OCI-LY3 (cell line): ENCODE results near the gene SAMM50.

Experiments
- H2AFZ ChIP-seq: fragments of 200-600, 300-600 bp; shearing (Covaris generic); 2 replicates; pipeline ENCODE4 v1.6.0; 2014; ENCODE audit warnings: antibody characterized with exemption, low read depth, low read length
- H3K27ac ChIP-seq: fragments of 200-600, 300-600 bp; sonication (generic); 2 replicates; pipeline ENCODE4 v1.5.1; 2014; ENCODE audit warnings: mild to moderate bottlenecking, low read length, moderate library complexity, mixed read lengths
- H3K27me3 ChIP-seq: fragments of 200-600, 300-600 bp; sonication (generic); 2 replicates; pipeline ENCODE4 v1.6.1; 2014; ENCODE audit warnings: low read depth, low read length, mixed read lengths
- H3K36me3 ChIP-seq: fragments of 200-600, 300-600 bp; sonication (generic); replicated peaks from 2 replicates; pipeline ENCODE3; 2014; ENCODE audit warnings: low read depth, low read length, mixed read lengths
- H3K4me1 ChIP-seq: fragments of 300-600, 200-600 bp; sonication (generic); 2 replicates; pipeline ENCODE4 v1.6.1; 2014; ENCODE audit warnings: low read length, mixed read lengths
- H3K4me2 ChIP-seq: fragments of 200-600, 300-600 bp; sonication (generic); 2 replicates; pipeline ENCODE4 v1.6.1; 2014; ENCODE audit warnings: low read length, mixed read lengths
- H3K4me3 ChIP-seq: fragments of 300-600, 200-600 bp; sonication (generic); 2 replicates; pipeline ENCODE4 v1.5.1; 2014; ENCODE audit warnings: antibody characterized with exemption, mild to moderate bottlenecking, low read length, moderate library complexity
- H3K79me2 ChIP-seq: fragments of 300-600, 200-600 bp; shearing (Covaris generic); 2 replicates; pipeline ENCODE4 v1.6.1; 2014; ENCODE audit warnings: mild to moderate bottlenecking, low read length, mixed read lengths
- H3K9ac ChIP-seq: fragments of 300-600, 200-600 bp; shearing (Covaris generic); 2 replicates; pipeline ENCODE4 v1.6.0; 2014; ENCODE audit warnings: mild to moderate bottlenecking, low read length, moderate library complexity
- H3K9me3 ChIP-seq: fragments of 200-600, 300-600 bp; shearing (Covaris generic); 2 replicates; pipeline ENCODE4 v1.6.1; 2014; ENCODE audit warnings: low read length, mixed read lengths; ENCODE audit not compliant: insufficient read depth
- H4K20me1 ChIP-seq: fragments of 200-600, 300-600 bp; sonication (generic); 2 replicates; pipeline ENCODE4 v1.6.1; 2016; ENCODE audit warnings: low read length, mixed read lengths; ENCODE audit not compliant: insufficient read depth
- CTCF ChIP-seq: fragments of 200-600, 300-600 bp; sonication (generic); IDR thresholded peaks from 2 replicates; pipeline ENCODE4 v1.5.1; 2014; ENCODE audit warnings: antibody characterized with exemption, low read length, low read depth
- EZH2phosphoT487 ChIP-seq: fragments of 200-600 bp; shearing (Covaris generic); IDR thresholded peaks from 2 replicates; pipeline ENCODE4 v1.6.1; 2018; ENCODE audit warnings: antibody characterized with exemption, mixed run types, low read depth

The SAMM50 gene

GRCh38 chr22:43969989-43970755 lies 14.9 kb downstream of the SAMM50 start:
- H2AFZ ChIP-seq, result no peak overlapping the region
- no peak overlapping the region for H3K27ac ChIP-seq

GRCh38 chr22:43971112-43971511 lies 15.9 kb downstream of the SAMM50 start:
- H3K9ac ChIP-seq, result no peak overlapping the region
- no peak overlapping the region for H2AFZ ChIP-seq
- H3K27me3 ChIP-seq, result no peaks in the 10 kb centered on the region
- no peak overlapping the region for H3K4me3 ChIP-seq
- TF ChIP-seq CTCF (no peak), EZH2phosphoT487 (no peak)
- H4K20me1 ChIP-seq, result no peaks in the 10 kb centered on the region
- H3K27ac ChIP-seq, result no peak overlapping the region
- H3K79me2 ChIP-seq, result no peaks in the 10 kb centered on the region; the same call in 1 of the 2 replicates
- H3K4me2 ChIP-seq, result no peak overlapping the region
- H3K36me3 ChIP-seq, result peaks cover 67% of the 10 kb centered on the region
- no peaks in the 10 kb centered on the region for H3K4me1 ChIP-seq
- H3K9me3 ChIP-seq, result no peaks in the 10 kb centered on the region

More at GRCh38 chr22:43969989-43970755, 14.9 kb downstream of the SAMM50 start:
- no peaks in the 10 kb centered on the region for H3K4me1 ChIP-seq
- no peak overlapping the region for H3K4me3 ChIP-seq
- no peak overlapping the region for H3K4me2 ChIP-seq
- no peaks in the 10 kb centered on the region; the same call in 1 of the 2 replicates for H3K79me2 ChIP-seq
- no peak for TF ChIP-seq CTCF
- no peak for TF ChIP-seq EZH2phosphoT487
- H4K20me1 ChIP-seq, result no peaks in the 10 kb centered on the region
- H3K36me3 ChIP-seq, result peaks cover 68% of the 10 kb centered on the region
- no peak overlapping the region for H3K9ac ChIP-seq
- no peaks in the 10 kb centered on the region for H3K9me3 ChIP-seq
- no peaks in the 10 kb centered on the region for H3K27me3 ChIP-seq

GRCh38 chr22:43972931-43973462 lies 17.8 kb downstream of the SAMM50 start:
- no peaks in the 10 kb centered on the region for H3K4me1 ChIP-seq
- no peaks in the 10 kb centered on the region for H3K27me3 ChIP-seq
- no peak overlapping the region for H2AFZ ChIP-seq
- no peak overlapping the region for H3K4me2 ChIP-seq
- TF ChIP-seq CTCF (no peak), EZH2phosphoT487 (no peak)
- peaks cover 65% of the 10 kb centered on the region for H3K36me3 ChIP-seq
- H3K4me3 ChIP-seq, result no peak overlapping the region
- no peaks in the 10 kb centered on the region; the same call in 1 of the 2 replicates for H3K79me2 ChIP-seq
- no peaks in the 10 kb centered on the region for H4K20me1 ChIP-seq
- H3K27ac ChIP-seq, result no peak overlapping the region
- H3K9me3 ChIP-seq, result no peaks in the 10 kb centered on the region
- no peak overlapping the region for H3K9ac ChIP-seq

- Histone ChIP-seq H3K36me3 (peaks cover 58% of the 10 kb centered on the region), H4K20me1 (no peaks in the 10 kb centered on the region), H3K27ac (no peak overlapping the region), H3K9me3 (no peaks in the 10 kb centered on the region), H2AFZ (no peak overlapping the region), H3K9ac (no peak overlapping the region), H3K4me1 (no peaks in the 10 kb centered on the region), H3K4me3 (no peak overlapping the region), H3K27me3 (no peaks in the 10 kb centered on the region), H3K4me2 (no peak overlapping the region), H3K79me2 (no peaks in the 10 kb centered on the region; the same call in 1 of the 2 replicates)
- TF ChIP-seq CTCF (no peak), EZH2phosphoT487 (no peak)
Measured at GRCh38 chr22:43974028-43974545, 18.8 kb downstream of the SAMM50 start.
